GM12878 (cell line): ENCODE measurements around the gene PCK2. TPM values are rescaled to one million over a fixed set of nuclear protein-coding genes. Genes with fewer than 3 reads are reported as not detected.

ENCODE experiments used
- ATAC-seq: fragments of 200-7000 bp; cut with Tn5 transposase; 3 replicates; pipeline ENCODE4 v1.9.1; 2020; ENCODE audit warnings: mild to moderate bottlenecking, moderate library complexity
- BruUV-seq: library from RNA; stranded (reverse); fragments of 400-500 nt; replicated peaks from 2 replicates; lab custom pipeline; 2021; lab: Mats Ljungman, UMichigan
- CTCF ChIA-PET: fragments of 300-600 bp; sonication (Branson Sonifier 250); formaldehyde crosslinking; extraction: SDS; loops from one replicate; lab custom pipeline; 2021; ENCODE audit warnings: inconsistent platforms; lab: Yijun Ruan, JAX
- POLR2A ChIA-PET: fragments of 350-600 bp; formaldehyde crosslinking; extraction: SDS; loops from one replicate; lab custom pipeline; 2021; ENCODE audit warnings: inconsistent platforms; lab: Charles Lee
- RAD21 ChIA-PET: fragments of 300-600 bp; sonication (Branson Sonifier 250); formaldehyde crosslinking; loops from one replicate; lab custom pipeline; 2023; ENCODE audit warnings: antibody characterized with exemption; ENCODE audit not compliant: unreplicated experiment; lab: Charles Lee
- SMC1A ChIA-PET: fragments of 300-600 bp; sonication (Branson Sonifier 250); formaldehyde crosslinking; loops from one replicate; lab custom pipeline; 2023; ENCODE audit not compliant: unreplicated experiment, uncharacterized antibody; lab: Charles Lee
- DNase-seq: peaks from one replicate; pipeline ENCODE4 v3.0.0-alpha.2; 2011; ENCODE audit warnings: low read depth, low spot score
- FAIRE-seq: peaks from 3 replicates; lab custom pipeline; 2011; peaks lifted over from hg19 to GRCh38; lab: Jason Lieb, UNC
- H2AFZ ChIP-seq: 2 replicates; pipeline ENCODE4 v1.6.0; 2011; ENCODE audit warnings: low read depth, low read length, control low read depth; ENCODE audit not compliant: control insufficient read depth
- H3K27ac ChIP-seq: 2 replicates; pipeline ENCODE4 v1.5.1; 2011; ENCODE audit warnings: control low read depth; ENCODE audit not compliant: control insufficient read depth, insufficient read depth
- H3K27me3 ChIP-seq, 2 experiments: replicated peaks in 1 of 2; 2 replicates each; pipeline versions ENCODE4 v1.6.0 to v1.6.1; 2011; ENCODE audit warnings: low read length in 1 of 2; ENCODE audit not compliant: control insufficient read depth in 2 of 2, insufficient read depth in 2 of 2
- H3K36me3 ChIP-seq, 2 experiments: 2 replicates each; pipeline ENCODE4 v1.5.1; 2011; ENCODE audit warnings: low read length in 1 of 2; ENCODE audit not compliant: control insufficient read depth in 2 of 2, insufficient read depth in 2 of 2
- H3K4me1 ChIP-seq: 2 replicates; pipeline ENCODE4 v1.6.1; 2011; ENCODE audit warnings: mild to moderate bottlenecking, low read length, moderate library complexity, mixed read lengths; ENCODE audit not compliant: control insufficient read depth, insufficient read depth
- H3K4me2 ChIP-seq: 2 replicates; pipeline ENCODE4 v1.6.0; 2011; ENCODE audit warnings: control low read depth; ENCODE audit not compliant: control insufficient read depth, insufficient read depth
- H3K4me3 ChIP-seq: fragments of 200-600 bp; sonication (generic); 2 replicates; pipeline ENCODE4 v1.5.1; 2016
- H3K79me2 ChIP-seq: 2 replicates; pipeline ENCODE4 v1.6.0; 2011; ENCODE audit warnings: low read length; ENCODE audit not compliant: control insufficient read depth, insufficient read depth
- H3K9ac ChIP-seq: 2 replicates; pipeline ENCODE4 v1.8.0; 2011; ENCODE audit warnings: low read length, control low read depth, mixed read lengths; ENCODE audit not compliant: control insufficient read depth, insufficient read depth
- H3K9me3 ChIP-seq: replicated peaks from 3 replicates; pipeline ENCODE4 v1.5.1; 2011; ENCODE audit warnings: mild to moderate bottlenecking, low read length; ENCODE audit not compliant: control insufficient read depth, insufficient read depth
- H4K20me1 ChIP-seq: 2 replicates; pipeline ENCODE4 v1.6.0; 2011; ENCODE audit not compliant: control insufficient read depth, insufficient read depth
- EED ChIP-seq: sonication (generic); IDR thresholded peaks from 2 replicates; pipeline ENCODE4 v1.6.1; 2016; ENCODE audit warnings: antibody characterized with exemption, low read depth
- ELK1 ChIP-seq: IDR thresholded peaks from 2 replicates; pipeline ENCODE4 v1.6.1; 2012; ENCODE audit warnings: low read depth, low read length, improper control_type of control experiment
- ESRRA ChIP-seq: IDR thresholded peaks from 2 replicates; pipeline ENCODE4 v1.6.1; 2012; ENCODE audit warnings: mild to moderate bottlenecking, low read length, improper control_type of control experiment
- EZH2 ChIP-seq: IDR thresholded peaks from 2 replicates; pipeline ENCODE4 v1.6.1; 2012; ENCODE audit warnings: low read depth, mild to moderate bottlenecking, control low read depth, inconsistent platforms, low read length, borderline replicate concordance; ENCODE audit not compliant: control insufficient read depth
- IKZF1 ChIP-seq: fragments of 450-650 bp; conservative IDR thresholded peaks from 2 replicates; pipeline ENCODE4 v1.6.1; 2017; ENCODE audit warnings: antibody characterized with exemption, mild to moderate bottlenecking
- KAT2A ChIP-seq: conservative IDR thresholded peaks from 2 replicates; pipeline ENCODE4 v1.6.1; 2011; ENCODE audit warnings: low read depth, low read length; ENCODE audit not compliant: control insufficient read depth
- KLF5 ChIP-seq: fragments of 450-650 bp; IDR thresholded peaks from 2 replicates; pipeline ENCODE4 v1.6.1; 2014; ENCODE audit warnings: mild to moderate bottlenecking; ENCODE audit not compliant: partially characterized antibody
- NR2C2 ChIP-seq: IDR thresholded peaks from 2 replicates; pipeline ENCODE4 v1.6.1; 2011; ENCODE audit warnings: borderline replicate concordance, low read depth; ENCODE audit not compliant: control insufficient read depth, insufficient read length
- POU2F2 ChIP-seq: IDR thresholded peaks from 3 replicates; pipeline ENCODE4 v1.6.1; 2011; ENCODE audit warnings: low read depth, mild to moderate bottlenecking, low read length, borderline replicate concordance
- SMC3 ChIP-seq: IDR thresholded peaks from 2 replicates; pipeline ENCODE4 v1.6.1; 2011; ENCODE audit warnings: low read length, improper control_type of control experiment, borderline replicate concordance
- YBX1 ChIP-seq: fragments of 450-650 bp; IDR thresholded peaks from 2 replicates; pipeline ENCODE4 v1.6.1; 2016; ENCODE audit warnings: antibody characterized with exemption
- ZNF592 ChIP-seq: fragments of 450-650 bp; IDR thresholded peaks from 2 replicates; pipeline ENCODE4 v1.6.1; 2017; ENCODE audit warnings: mild to moderate bottlenecking, moderate library complexity
- ZZZ3 ChIP-seq: IDR thresholded peaks from 2 replicates; pipeline ENCODE4 v1.6.1; 2011; ENCODE audit warnings: low read depth; ENCODE audit not compliant: control insufficient read depth, insufficient read length
- WGBS: methylation state at CpG from one replicate; pipeline ENCODE4 v1.1.6; 2016; ENCODE audit warnings: low lambda C conversion rate; ENCODE audit not compliant: insufficient replicate concordance, insufficient coverage; ENCODE audit errors: missing lambda C conversion rate; 5-methylcytosine and 5-hydroxymethylcytosine counted together
- in situ Hi-C: fragments of 300-500 bp; cut with MboI; formaldehyde crosslinking; loops from 9 replicates; pipeline ENCODE4 v1.14.3; 2018; ENCODE audit warnings: mixed read lengths
- intact Hi-C: fragments of 100-400 bp; cut with micrococcal nuclease; formaldehyde crosslinking; loops from one replicate; pipeline ENCODE4 v1.14.2; 2022; ENCODE audit not compliant: unreplicated experiment
- polyA plus RNA-seq, 11 experiments: library from polyadenylated mRNA; depleted of rRNA in 4 of 11; unstranded in 6 of 11; stranded (reverse) in 5 of 11; fragments of >200 nt; fragmentation: Nextera tagmentation in 4 of 11; fragmentation: Illumina TruSeq in 1 of 11; extraction: Ambion mirVana in 4 of 11; extraction: Trizol in 1 of 11; gene quantifications; 1 replicate in 1 of 11; 2 replicates in 10 of 11; pipeline versions ENCODE4 v1.2.1 to v1.2.3, GENCODE V29; 2011 to 2016; ENCODE audit warnings: inconsistent platforms in 2 of 11, missing spikeins in 2 of 11, low read depth in 1 of 11
- total RNA-seq, 4 experiments: library from RNA; depleted of rRNA in 3 of 4; stranded (reverse); fragments of >200 nt in 3 of 4; fragmentation: Illumina TruSeq in 1 of 4; extraction: Trizol in 1 of 4; gene quantifications; 2 replicates each; pipeline versions ENCODE4 v1.2.1 to v1.2.3, GENCODE V29; 2013 to 2021

Gene PCK2
- total and polyA plus RNA-seq, 10 of the 15 experiments (the other 5 are each of a cell fraction or from before 2014, with no cell fraction given), result 6.6 to 110 (median 44.6) TPM

- no peak for TF ChIP-seq IKZF1
- no peak for TF ChIP-seq KAT2A
- no peak for TF ChIP-seq ESRRA
- TF ChIP-seq EZH2, result no peak
- no peak for TF ChIP-seq ZZZ3
- TF ChIP-seq EED, result no peak
- no peak for TF ChIP-seq YBX1
- TF ChIP-seq ELK1, result no peak
- TF ChIP-seq KLF5, result no peak
- TF ChIP-seq NR2C2, result no peak
Observed at GRCh38 chr14:24150567-24150966, 56.5 kb downstream of the PCK2 start (continued).

- CTCF ChIA-PET, result interaction anchor here (2.2 to 8.2 kb wide), 2 partner anchors 10 to 42 kb away, joined by 6 to 63 read pairs; partner anchors contain the start of gene IRF9
- no peak for ATAC-seq
- H4K20me1 ChIP-seq, result no peaks in the 10 kb centered on the region
- H3K4me2 ChIP-seq, result no peak overlapping the region
- DNase-seq, result no peak
- no peak for FAIRE-seq
- no peaks in the 10 kb centered on the region for H3K27me3 ChIP-seq
- RAD21 ChIA-PET, result no interaction called here
- SMC1A ChIA-PET, result interaction anchor here (3.6 kb wide), 1 partner anchor 11 kb away, joined by 22 read pairs; the partner anchor contains the start of gene IRF9
- WGBS, result 97% methylated on average over 9 of the region's 9 CpGs
- in situ Hi-C loops (no loop called here), intact Hi-C loops (no loop called here)
- H2AFZ ChIP-seq, result no peak overlapping the region
- TF ChIP-seq SMC3 (no peak), ZNF592 (no peak), POU2F2 (no peak), IKZF1 (no peak)
- no TSS peak for BruUV-seq
- H3K79me2 ChIP-seq, result peaks cover 34% of the 10 kb centered on the region
- no peak overlapping the region for H3K4me3 ChIP-seq
- POLR2A ChIA-PET, result interaction anchor here (0.7 to 2.6 kb wide), 5 partner anchors 10 to 44 kb away, joined by 3 to 21 read pairs (median 3); partner anchors contain the start of genes DCAF11, EMC9, IRF9 and NRL
- H3K4me1 ChIP-seq, result no peaks in the 10 kb centered on the region
- no peak overlapping the region for H3K27ac ChIP-seq
- peaks cover 27 to 31% of the 10 kb centered on the region in 2 experiments for H3K36me3 ChIP-seq
- no peak overlapping the region for H3K9ac ChIP-seq
- H3K9me3 ChIP-seq, result no peaks in the 10 kb centered on the region; the same call in 2 of the 3 replicates
Observed at GRCh38 chr14:24150993-24151392, 56.9 kb downstream of the PCK2 start.
